Hepatocyte (in vitro differentiated cells): ENCODE measurements around the gene TMSB4X.

Experiments used
- CTCF ChIP-seq: fragments of 200-600 bp; sonication (generic); IDR thresholded peaks from 2 replicates; pipeline ENCODE4 v1.5.1; 2016; ENCODE audit warnings: antibody characterized with exemption, mild to moderate bottlenecking; ENCODE audit not compliant: poor library complexity
- EZH2 ChIP-seq: fragments of 200-600 bp; sonication (generic); IDR thresholded peaks from 2 replicates; pipeline ENCODE4 v1.6.1; 2016; ENCODE audit warnings: antibody characterized with exemption, mild to moderate bottlenecking, borderline replicate concordance
- EZH2phosphoT487 ChIP-seq: fragments of 200-600 bp; sonication (generic); IDR thresholded peaks from one replicate; pipeline ENCODE4 v1.6.1; 2018; ENCODE audit warnings: antibody characterized with exemption, mild to moderate bottlenecking, low read depth, moderate library complexity; ENCODE audit not compliant: unreplicated experiment, severe bottlenecking

DNA sequence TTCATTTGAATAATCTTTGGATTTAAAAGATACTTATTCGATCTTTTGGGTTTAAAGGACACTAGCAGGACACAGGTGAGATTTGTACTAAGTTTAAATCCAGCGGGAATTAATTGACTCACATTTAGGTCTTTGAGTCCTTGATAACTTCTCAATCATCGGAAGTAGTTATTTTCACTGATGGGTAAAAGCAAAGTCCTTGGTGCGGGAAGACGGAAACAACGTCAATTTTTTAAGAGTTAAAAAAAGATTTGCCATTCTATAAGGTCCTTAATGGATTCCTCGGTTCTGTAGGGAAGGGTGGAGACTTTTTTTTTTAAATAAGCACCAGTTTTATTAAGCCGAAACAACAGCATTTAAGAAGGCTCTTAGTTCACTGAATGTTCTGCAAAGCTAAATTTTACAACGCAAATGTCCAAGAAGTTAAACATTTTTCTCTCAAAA, 2.9 kb downstream of the TMSB4X start:
- TF ChIP-seq EZH2 (no peak), CTCF (no peak), EZH2phosphoT487 (no peak)
